Panc1 (cell line): ENCODE data around the gene STPG4. TPM values are rescaled to one million over a fixed set of nuclear protein-coding genes. Genes with fewer than 3 reads are reported as not detected.
A peak's percentile ranks its signal among the peaks of the same experiment; 100 is the strongest.

Source experiments
- ATAC-seq: fragments of 200-7000 bp; cut with Tn5 transposase; 2 replicates; pipeline ENCODE4 v1.9.1; 2020; ENCODE audit warnings: mild to moderate bottlenecking, moderate library complexity
- BruUV-seq: library from RNA; stranded (reverse); fragments of 400-500 nt; replicated peaks from 2 replicates; lab custom pipeline; 2021; lab: Mats Ljungman, UMichigan
- CTCF ChIA-PET: fragments of 300-600 bp; sonication (Branson Sonifier 250); formaldehyde crosslinking; loops from one replicate; lab custom pipeline; 2022; ENCODE audit warnings: antibody characterized with exemption; lab: Charles Lee
- POLR2A ChIA-PET: fragments of 300-600 bp; sonication (Branson Sonifier 250); formaldehyde crosslinking; loops from one replicate; lab custom pipeline; 2022; ENCODE audit warnings: antibody characterized with exemption; lab: Charles Lee
- DNase-seq: peaks from one replicate; pipeline ENCODE4 v3.0.0-alpha.2; 2010; ENCODE audit warnings: low read depth, low spot score
- H3K27ac ChIP-seq: 2 replicates; pipeline ENCODE4 v1.5.1; 2011; ENCODE audit warnings: mild to moderate bottlenecking, low read length, inconsistent platforms
- H3K27me3 ChIP-seq: fragments of 200-500 bp; sonication (Bioruptor generic); 2 replicates; pipeline ENCODE4 v1.6.0; 2014; ENCODE audit warnings: low read length, inconsistent platforms; ENCODE audit not compliant: control insufficient read depth, insufficient read depth
- H3K36me3 ChIP-seq: fragments of 200-500 bp; sonication (Bioruptor generic); 2 replicates; pipeline ENCODE4 v1.5.1; 2014; ENCODE audit warnings: inconsistent platforms, mild to moderate bottlenecking, low read length, moderate library complexity; ENCODE audit not compliant: control insufficient read depth, insufficient read depth
- H3K4me1 ChIP-seq: 2 replicates; pipeline ENCODE4 v1.5.1; 2011; ENCODE audit warnings: inconsistent platforms, mild to moderate bottlenecking, low read length, moderate library complexity; ENCODE audit not compliant: control insufficient read depth, insufficient read depth
- H3K4me3 ChIP-seq, 2 experiments: 2 replicates each; pipeline ENCODE4 v1.5.1; 2011 to 2012; ENCODE audit warnings: low read depth in 2 of 2, low read length in 2 of 2, mild to moderate bottlenecking in 2 of 2, inconsistent platforms in 1 of 2, moderate library complexity in 1 of 2
- H3K9me3 ChIP-seq: fragments of 200-500 bp; sonication (Bioruptor generic); 2 replicates; pipeline ENCODE4 v1.5.1; 2014; ENCODE audit warnings: low read depth, mild to moderate bottlenecking, inconsistent platforms, low read length, moderate library complexity; ENCODE audit not compliant: control insufficient read depth, insufficient read depth
- POLR2AphosphoS5 ChIP-seq: IDR thresholded peaks from 2 replicates; pipeline ENCODE4 v1.6.1; 2012; ENCODE audit warnings: mild to moderate bottlenecking, low read depth, low read length, moderate library complexity
- SIN3A ChIP-seq: IDR thresholded peaks from 2 replicates; pipeline ENCODE4 v1.6.1; 2012; ENCODE audit warnings: low read depth, mild to moderate bottlenecking, low read length, moderate library complexity, borderline replicate concordance; ENCODE audit not compliant: insufficient read depth
- TCF7L2 ChIP-seq: IDR thresholded peaks from 2 replicates; pipeline ENCODE4 v1.6.1; 2011; ENCODE audit warnings: mild to moderate bottlenecking, low read depth, low read length, inconsistent platforms
- in situ Hi-C: cut with HindIII; loops from 2 replicates; pipeline ENCODE4 v1.10.0; 2016; ENCODE audit warnings: low sequenced_read_pairs, low pct_unique_long_range_greater_than_20kb
- intact Hi-C: fragments of 100-400 bp; cut with micrococcal nuclease; formaldehyde crosslinking; loops from one replicate; pipeline ENCODE4 v1.10.0; 2022; ENCODE audit not compliant: unreplicated experiment
- total RNA-seq: library from RNA; stranded (reverse); gene quantifications from one replicate; pipeline ENCODE4 v1.2.1, GENCODE V29; 2021; ENCODE audit not compliant: unreplicated experiment
- TF ChIP-seq, protein P1 (sequence below): fragments of 450-650 bp; IDR thresholded peaks from 2 replicates; pipeline ENCODE4 v1.5.1; 2017; ENCODE audit warnings: mild to moderate bottlenecking
- TF ChIP-seq, protein P2 (sequence below), 2 experiments: IDR thresholded peaks; 2 replicates each; pipeline ENCODE4 v1.6.1; 2011 to 2012; ENCODE audit warnings: low read depth in 2 of 2, control low read depth in 1 of 2, low read length in 1 of 2, mild to moderate bottlenecking in 1 of 2, moderate library complexity in 1 of 2; ENCODE audit not compliant: insufficient read depth in 1 of 2

Gene STPG4
- total RNA-seq, 1 experiment from 2014 or later, result 0.36 TPM

DNA sequence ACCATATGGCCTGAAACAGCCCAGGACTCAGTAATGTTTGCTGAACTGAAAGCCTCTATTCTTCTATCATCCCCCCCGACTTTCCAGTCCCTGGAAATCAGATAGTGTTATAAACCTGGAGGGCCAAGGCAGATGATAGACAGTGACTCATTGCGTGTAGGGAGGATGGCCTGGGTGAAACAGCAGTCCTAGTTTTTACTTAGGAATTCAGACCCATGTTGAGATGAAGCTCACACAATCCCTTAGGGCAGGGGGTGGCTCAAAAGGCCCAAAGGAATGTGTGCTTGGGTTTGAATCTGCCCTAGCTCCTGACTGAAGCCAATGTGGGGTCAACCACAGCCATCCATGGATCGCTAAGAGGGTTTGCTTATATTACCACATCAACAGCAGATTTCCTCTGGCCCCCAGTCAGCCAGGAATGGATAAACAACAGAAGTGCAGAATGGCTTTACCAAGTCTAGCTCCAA, 43.9 kb upstream of the STPG4 start:
- TF ChIP-seq TCF7L2, result peak; percentile 32; the same call in 1 of the 2 replicates
- TF ChIP-seq, protein P1, sequence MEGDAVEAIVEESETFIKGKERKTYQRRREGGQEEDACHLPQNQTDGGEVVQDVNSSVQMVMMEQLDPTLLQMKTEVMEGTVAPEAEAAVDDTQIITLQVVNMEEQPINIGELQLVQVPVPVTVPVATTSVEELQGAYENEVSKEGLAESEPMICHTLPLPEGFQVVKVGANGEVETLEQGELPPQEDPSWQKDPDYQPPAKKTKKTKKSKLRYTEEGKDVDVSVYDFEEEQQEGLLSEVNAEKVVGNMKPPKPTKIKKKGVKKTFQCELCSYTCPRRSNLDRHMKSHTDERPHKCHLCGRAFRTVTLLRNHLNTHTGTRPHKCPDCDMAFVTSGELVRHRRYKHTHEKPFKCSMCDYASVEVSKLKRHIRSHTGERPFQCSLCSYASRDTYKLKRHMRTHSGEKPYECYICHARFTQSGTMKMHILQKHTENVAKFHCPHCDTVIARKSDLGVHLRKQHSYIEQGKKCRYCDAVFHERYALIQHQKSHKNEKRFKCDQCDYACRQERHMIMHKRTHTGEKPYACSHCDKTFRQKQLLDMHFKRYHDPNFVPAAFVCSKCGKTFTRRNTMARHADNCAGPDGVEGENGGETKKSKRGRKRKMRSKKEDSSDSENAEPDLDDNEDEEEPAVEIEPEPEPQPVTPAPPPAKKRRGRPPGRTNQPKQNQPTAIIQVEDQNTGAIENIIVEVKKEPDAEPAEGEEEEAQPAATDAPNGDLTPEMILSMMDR, result no peak

DNA sequence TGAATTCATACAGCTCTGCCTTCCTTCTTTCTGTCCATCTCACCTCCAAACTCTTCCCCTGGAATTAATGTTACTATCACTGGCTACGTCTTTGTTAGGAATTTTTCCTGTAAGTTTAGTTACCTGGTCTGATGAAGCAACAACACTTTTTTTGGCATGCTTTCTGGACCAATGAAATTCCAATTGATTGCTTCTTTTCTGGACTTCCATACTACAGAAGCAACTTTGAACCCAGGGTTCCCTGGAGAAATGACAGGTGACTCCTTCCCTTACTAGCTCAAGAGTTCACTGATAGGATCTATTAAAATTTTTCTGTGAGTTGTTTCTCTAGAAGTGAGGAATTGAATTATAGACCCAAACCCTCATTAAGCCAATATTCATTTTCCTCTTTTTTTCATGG, 41.4 kb upstream of the STPG4 start:
- peaks cover 48% of the 10 kb centered on the region for H3K4me1 ChIP-seq
- BruUV-seq, result no TSS peak
- TF ChIP-seq, protein P2, sequence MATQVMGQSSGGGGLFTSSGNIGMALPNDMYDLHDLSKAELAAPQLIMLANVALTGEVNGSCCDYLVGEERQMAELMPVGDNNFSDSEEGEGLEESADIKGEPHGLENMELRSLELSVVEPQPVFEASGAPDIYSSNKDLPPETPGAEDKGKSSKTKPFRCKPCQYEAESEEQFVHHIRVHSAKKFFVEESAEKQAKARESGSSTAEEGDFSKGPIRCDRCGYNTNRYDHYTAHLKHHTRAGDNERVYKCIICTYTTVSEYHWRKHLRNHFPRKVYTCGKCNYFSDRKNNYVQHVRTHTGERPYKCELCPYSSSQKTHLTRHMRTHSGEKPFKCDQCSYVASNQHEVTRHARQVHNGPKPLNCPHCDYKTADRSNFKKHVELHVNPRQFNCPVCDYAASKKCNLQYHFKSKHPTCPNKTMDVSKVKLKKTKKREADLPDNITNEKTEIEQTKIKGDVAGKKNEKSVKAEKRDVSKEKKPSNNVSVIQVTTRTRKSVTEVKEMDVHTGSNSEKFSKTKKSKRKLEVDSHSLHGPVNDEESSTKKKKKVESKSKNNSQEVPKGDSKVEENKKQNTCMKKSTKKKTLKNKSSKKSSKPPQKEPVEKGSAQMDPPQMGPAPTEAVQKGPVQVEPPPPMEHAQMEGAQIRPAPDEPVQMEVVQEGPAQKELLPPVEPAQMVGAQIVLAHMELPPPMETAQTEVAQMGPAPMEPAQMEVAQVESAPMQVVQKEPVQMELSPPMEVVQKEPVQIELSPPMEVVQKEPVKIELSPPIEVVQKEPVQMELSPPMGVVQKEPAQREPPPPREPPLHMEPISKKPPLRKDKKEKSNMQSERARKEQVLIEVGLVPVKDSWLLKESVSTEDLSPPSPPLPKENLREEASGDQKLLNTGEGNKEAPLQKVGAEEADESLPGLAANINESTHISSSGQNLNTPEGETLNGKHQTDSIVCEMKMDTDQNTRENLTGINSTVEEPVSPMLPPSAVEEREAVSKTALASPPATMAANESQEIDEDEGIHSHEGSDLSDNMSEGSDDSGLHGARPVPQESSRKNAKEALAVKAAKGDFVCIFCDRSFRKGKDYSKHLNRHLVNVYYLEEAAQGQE (IDR thresholded peaks at IDR 0.05; ENCODE audit: insufficient read depth in 1 of 2, low read depth in 2 of 2, low read length in 1 of 2), result no peak
- TF ChIP-seq SIN3A (no peak), POLR2AphosphoS5 (no peak), TCF7L2 (no peak)
- TF ChIP-seq, protein P1, result no peak
- CTCF ChIA-PET, result interaction anchor here (0.5 kb wide), 1 partner anchor 18 kb away, joined by 3 read pairs; no protein-coding TSS in a partner anchor
- intact Hi-C loops (no loop called here), in situ Hi-C loops (no loop called here)
- DNase-seq (no peak), ATAC-seq (no peak)
- no peak overlapping the region for H3K4me3 ChIP-seq
- H3K9me3 ChIP-seq, result no peaks in the 10 kb centered on the region
- POLR2A ChIA-PET, result no interaction called here
- H3K36me3 ChIP-seq, result no peaks in the 10 kb centered on the region
- H3K27ac ChIP-seq, result peak overlapping the region; percentile 57; the same call in 1 of the 2 replicates
- no peaks in the 10 kb centered on the region for H3K27me3 ChIP-seq

More for the DNA sequence above, 43.9 kb upstream of the STPG4 start:
- H3K4me1 ChIP-seq, result peaks cover 24% of the 10 kb centered on the region
- H3K27me3 ChIP-seq, result no peaks in the 10 kb centered on the region
- H3K4me3 ChIP-seq, result no peak overlapping the region
- in situ Hi-C loops (no loop called here), intact Hi-C loops (no loop called here)
- ATAC-seq, result peak; percentile 50
- CTCF ChIA-PET, result no interaction called here
- H3K36me3 ChIP-seq, result no peaks in the 10 kb centered on the region
- POLR2A ChIA-PET, result no interaction called here
- H3K9me3 ChIP-seq, result no peaks in the 10 kb centered on the region
- DNase-seq, result no peak
- no TSS peak for BruUV-seq
- H3K27ac ChIP-seq, result peak overlapping the region; percentile 57; the same call in 1 of the 2 replicates
